Measurements from ENCODE around the gene DCXR. TPM values are rescaled to one million over a fixed set of nuclear protein-coding genes. Genes with fewer than 3 reads are reported as not detected.

The DCXR gene
- total and polyA plus RNA-seq, 2 of the 13 experiments (the other 11 are each of a cell fraction or from before 2014, with no cell fraction given) = 287 to 311 TPM

DNA sequence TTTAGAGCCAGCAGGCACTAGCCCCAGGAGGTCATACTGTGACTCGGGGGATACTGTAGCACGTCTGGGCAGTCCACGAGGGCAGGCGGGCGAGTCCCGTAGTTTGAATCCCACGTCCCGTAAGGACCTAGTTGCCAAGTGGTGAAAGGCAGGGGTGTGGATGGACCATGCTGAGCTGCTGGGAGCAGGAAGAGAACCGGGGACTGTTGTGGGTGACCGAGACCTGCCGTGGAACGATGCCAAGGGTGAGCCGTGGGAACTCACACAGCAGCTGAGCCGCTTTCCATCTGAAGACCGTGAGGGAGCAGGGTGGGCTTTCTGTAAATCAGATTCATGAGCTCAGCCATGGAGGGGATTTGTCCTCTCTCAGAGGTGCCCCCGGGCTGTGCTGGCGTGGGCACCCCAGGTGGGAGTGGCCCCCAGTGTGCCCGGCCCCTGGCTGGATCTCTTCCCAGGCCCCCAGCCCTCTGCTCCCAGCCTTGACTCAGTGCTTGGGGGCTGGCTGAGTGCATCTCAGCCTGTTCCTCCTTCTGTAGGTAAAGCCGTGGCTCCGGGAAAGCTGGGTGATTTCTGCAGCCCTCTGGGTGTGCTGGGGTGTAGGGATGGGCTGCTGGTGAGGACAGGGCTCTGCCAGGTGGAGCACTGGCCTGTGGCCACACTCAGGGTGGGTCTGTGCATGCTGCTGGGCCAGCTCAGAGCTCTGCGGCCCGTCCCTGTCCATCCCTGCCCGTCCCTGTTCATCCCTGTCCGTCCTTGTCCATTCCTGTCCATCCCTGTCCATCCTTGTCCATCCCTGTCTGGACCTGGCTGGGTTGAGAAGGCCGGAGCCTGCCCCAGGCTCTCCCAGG is 46.4 kb downstream of the DCXR start (continued):
- TF ChIP-seq, protein P1, sequence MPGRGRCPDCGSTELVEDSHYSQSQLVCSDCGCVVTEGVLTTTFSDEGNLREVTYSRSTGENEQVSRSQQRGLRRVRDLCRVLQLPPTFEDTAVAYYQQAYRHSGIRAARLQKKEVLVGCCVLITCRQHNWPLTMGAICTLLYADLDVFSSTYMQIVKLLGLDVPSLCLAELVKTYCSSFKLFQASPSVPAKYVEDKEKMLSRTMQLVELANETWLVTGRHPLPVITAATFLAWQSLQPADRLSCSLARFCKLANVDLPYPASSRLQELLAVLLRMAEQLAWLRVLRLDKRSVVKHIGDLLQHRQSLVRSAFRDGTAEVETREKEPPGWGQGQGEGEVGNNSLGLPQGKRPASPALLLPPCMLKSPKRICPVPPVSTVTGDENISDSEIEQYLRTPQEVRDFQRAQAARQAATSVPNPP (CRISPR knock-in tag; IDR thresholded peaks at IDR 0.05) = no peak
- TF ChIP-seq, protein P2, sequence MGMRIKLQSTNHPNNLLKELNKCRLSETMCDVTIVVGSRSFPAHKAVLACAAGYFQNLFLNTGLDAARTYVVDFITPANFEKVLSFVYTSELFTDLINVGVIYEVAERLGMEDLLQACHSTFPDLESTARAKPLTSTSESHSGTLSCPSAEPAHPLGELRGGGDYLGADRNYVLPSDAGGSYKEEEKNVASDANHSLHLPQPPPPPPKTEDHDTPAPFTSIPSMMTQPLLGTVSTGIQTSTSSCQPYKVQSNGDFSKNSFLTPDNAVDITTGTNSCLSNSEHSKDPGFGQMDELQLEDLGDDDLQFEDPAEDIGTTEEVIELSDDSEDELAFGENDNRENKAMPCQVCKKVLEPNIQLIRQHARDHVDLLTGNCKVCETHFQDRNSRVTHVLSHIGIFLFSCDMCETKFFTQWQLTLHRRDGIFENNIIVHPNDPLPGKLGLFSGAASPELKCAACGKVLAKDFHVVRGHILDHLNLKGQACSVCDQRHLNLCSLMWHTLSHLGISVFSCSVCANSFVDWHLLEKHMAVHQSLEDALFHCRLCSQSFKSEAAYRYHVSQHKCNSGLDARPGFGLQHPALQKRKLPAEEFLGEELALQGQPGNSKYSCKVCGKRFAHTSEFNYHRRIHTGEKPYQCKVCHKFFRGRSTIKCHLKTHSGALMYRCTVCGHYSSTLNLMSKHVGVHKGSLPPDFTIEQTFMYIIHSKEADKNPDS (CRISPR knock-in tag; IDR thresholded peaks at IDR 0.05) = 0 out of 2 replicates have a peak, but pooled peaks have one; percentile 79
- TF ChIP-seq ZFP36L1 (CRISPR knock-in tag; IDR thresholded peaks at IDR 0.05) (no peak), NFIB (CRISPR knock-in tag; IDR thresholded peaks at IDR 0.05; ENCODE audit: borderline replicate concordance) (no peak), EEA1 (CRISPR knock-in tag; IDR thresholded peaks at IDR 0.05; ENCODE audit: borderline replicate concordance) (no peak), ZNF30 (CRISPR knock-in tag; IDR thresholded peaks at IDR 0.05) (no peak), AKAP8 (CRISPR knock-in tag; IDR thresholded peaks at IDR 0.05) (peak; percentile 30), MEIS1 (CRISPR knock-in tag; IDR thresholded peaks at IDR 0.05; ENCODE audit: borderline replicate concordance) (0 out of 2 replicates have a peak, but pooled peaks have one; percentile 3), ZNF562 (CRISPR knock-in tag; IDR thresholded peaks at IDR 0.05; ENCODE audit: borderline replicate concordance) (no peak), ZNF550 (CRISPR knock-in tag; IDR thresholded peaks at IDR 0.05; ENCODE audit: borderline replicate concordance) (peak; percentile 86; the same call in 1 of the 2 replicates), ZNF451 (CRISPR knock-in tag; IDR thresholded peaks at IDR 0.05) (no peak; the same call in 1 of the 2 replicates), FOXK1 (CRISPR knock-in tag; IDR thresholded peaks at IDR 0.05; ENCODE audit: borderline replicate concordance, low read depth) (no peak), ZNF432 (CRISPR knock-in tag; IDR thresholded peaks at IDR 0.05; ENCODE audit: borderline replicate concordance) (no peak), ZNF883 (CRISPR knock-in tag; IDR thresholded peaks at IDR 0.05; ENCODE audit: not compliant biosample characterization) (no peak), ATF1 (CRISPR knock-in tag; IDR thresholded peaks at IDR 0.05) (no peak), ZNF766 (CRISPR knock-in tag; IDR thresholded peaks at IDR 0.05; ENCODE audit: borderline replicate concordance) (no peak), ADNP (CRISPR knock-in tag; IDR thresholded peaks at IDR 0.05) (no peak), NR2F6 (IDR thresholded peaks at IDR 0.05) (no peak), NR2F6 (CRISPR knock-in tag; IDR thresholded peaks at IDR 0.05) (no peak), ZNF567 (CRISPR knock-in tag; IDR thresholded peaks at IDR 0.05; ENCODE audit: borderline replicate concordance) (peak; percentile 98), CBFB (CRISPR knock-in tag; IDR thresholded peaks at IDR 0.05) (no peak), SP140L (CRISPR knock-in tag; IDR thresholded peaks at IDR 0.05; ENCODE audit: borderline replicate concordance) (no peak), TEAD2 (CRISPR knock-in tag; IDR thresholded peaks at IDR 0.05) (no peak), ZBTB21 (CRISPR knock-in tag; IDR thresholded peaks at IDR 0.05) (no peak), SCMH1 (CRISPR knock-in tag; IDR thresholded peaks at IDR 0.05; ENCODE audit: borderline replicate concordance) (no peak)
- TF ChIP-seq, protein P3, sequence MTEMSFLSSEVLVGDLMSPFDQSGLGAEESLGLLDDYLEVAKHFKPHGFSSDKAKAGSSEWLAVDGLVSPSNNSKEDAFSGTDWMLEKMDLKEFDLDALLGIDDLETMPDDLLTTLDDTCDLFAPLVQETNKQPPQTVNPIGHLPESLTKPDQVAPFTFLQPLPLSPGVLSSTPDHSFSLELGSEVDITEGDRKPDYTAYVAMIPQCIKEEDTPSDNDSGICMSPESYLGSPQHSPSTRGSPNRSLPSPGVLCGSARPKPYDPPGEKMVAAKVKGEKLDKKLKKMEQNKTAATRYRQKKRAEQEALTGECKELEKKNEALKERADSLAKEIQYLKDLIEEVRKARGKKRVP (CRISPR knock-in tag; IDR thresholded peaks at IDR 0.05) = no peak
- TF ChIP-seq, protein P4, sequence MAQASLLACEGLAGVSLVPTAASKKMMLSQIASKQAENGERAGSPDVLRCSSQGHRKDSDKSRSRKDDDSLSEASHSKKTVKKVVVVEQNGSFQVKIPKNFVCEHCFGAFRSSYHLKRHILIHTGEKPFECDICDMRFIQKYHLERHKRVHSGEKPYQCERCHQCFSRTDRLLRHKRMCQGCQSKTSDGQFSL (CRISPR knock-in tag; IDR thresholded peaks at IDR 0.05) = 0 out of 2 replicates have a peak, but pooled peaks have one; percentile 7
